Activated CD8-positive, alpha-beta T cell treated with anti-CD3 and anti-CD28 coated beads for 36 hours (primary cell): ENCODE results near the gene SEZ6L. TPM values are rescaled to one million over a fixed set of nuclear protein-coding genes. Genes with fewer than 3 reads are reported as not detected.

Source experiments
- ATAC-seq: fragments of 200-7000 bp; cut with Tn5 transposase; one replicate; pipeline ENCODE4 v1.10.0; 2021; ENCODE audit warnings: mild to moderate bottlenecking, moderate library complexity
- CTCF ChIA-PET: fragments of 350-600 bp; sonication (Branson Sonifier 250); formaldehyde crosslinking; loops from one replicate; lab custom pipeline; 2021; ENCODE audit warnings: antibody characterized with exemption; lab: Charles Lee
- POLR2A ChIA-PET: fragments of 350-600 bp; sonication (Branson Sonifier 250); formaldehyde crosslinking; loops from one replicate; lab custom pipeline; 2021; ENCODE audit warnings: antibody characterized with exemption; lab: Charles Lee
- DNase-seq: peaks from one replicate; pipeline ENCODE4 v3.0.0-alpha.2; 2020
- H3K27ac Mint-ChIP-seq: one replicate; pipeline ENCODE4 v1.8.0; 2021; ENCODE audit warnings: mild to moderate bottlenecking, mixed read lengths
- H3K27me3 Mint-ChIP-seq: one replicate; pipeline ENCODE4 v1.8.0; 2021; ENCODE audit warnings: mixed read lengths
- H3K36me3 Mint-ChIP-seq: one replicate; pipeline ENCODE4 v1.8.0; 2021; ENCODE audit warnings: low read depth, mixed read lengths
- H3K4me1 Mint-ChIP-seq: one replicate; pipeline ENCODE4 v1.8.0; 2021; ENCODE audit warnings: low read depth, mixed read lengths
- H3K4me3 Mint-ChIP-seq: one replicate; pipeline ENCODE4 v1.8.0; 2021; ENCODE audit warnings: mild to moderate bottlenecking, moderate library complexity, mixed read lengths
- H3K9me3 Mint-ChIP-seq: one replicate; pipeline ENCODE4 v1.8.0; 2021; ENCODE audit warnings: mixed read lengths
- intact Hi-C: fragments of 100-400 bp; cut with micrococcal nuclease; formaldehyde crosslinking; loops from one replicate; pipeline ENCODE4 v1.10.0; 2022
- total RNA-seq, 2 experiments: library from RNA; stranded (reverse); gene quantifications; one replicate each; pipeline ENCODE4 v1.2.3, GENCODE V29; 2021
- TF ChIP-seq, protein P1 (sequence below): fragments of 200-600 bp; IDR thresholded peaks from one replicate; pipeline ENCODE4 v1.8.0; 2022; ENCODE audit warnings: antibody characterized with exemption, mild to moderate bottlenecking

The SEZ6L gene
- total RNA-seq, 2 experiments from 2014 or later: not detected

DNA sequence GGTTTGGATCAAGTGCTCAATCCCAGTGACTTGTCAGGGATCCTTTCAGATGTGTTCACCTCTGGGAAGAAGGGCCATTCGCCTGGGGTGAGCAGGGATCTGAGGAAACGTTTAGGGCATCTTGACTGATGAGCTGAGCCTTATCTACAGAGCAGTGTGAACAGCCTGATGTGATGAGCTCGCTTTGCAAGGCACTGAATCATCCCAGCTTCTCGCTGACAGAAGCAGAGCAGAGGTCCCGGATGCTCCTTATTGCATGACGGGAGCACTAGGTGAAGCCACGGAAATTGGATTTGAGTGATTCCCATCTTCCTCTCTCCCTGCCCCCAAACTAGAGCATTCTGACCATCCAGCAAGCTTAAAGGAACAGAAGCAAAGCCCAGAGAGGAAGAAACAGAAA, 46.5 kb downstream of the SEZ6L start:
- POLR2A ChIA-PET: no interaction called here
- TF ChIP-seq, protein P1, sequence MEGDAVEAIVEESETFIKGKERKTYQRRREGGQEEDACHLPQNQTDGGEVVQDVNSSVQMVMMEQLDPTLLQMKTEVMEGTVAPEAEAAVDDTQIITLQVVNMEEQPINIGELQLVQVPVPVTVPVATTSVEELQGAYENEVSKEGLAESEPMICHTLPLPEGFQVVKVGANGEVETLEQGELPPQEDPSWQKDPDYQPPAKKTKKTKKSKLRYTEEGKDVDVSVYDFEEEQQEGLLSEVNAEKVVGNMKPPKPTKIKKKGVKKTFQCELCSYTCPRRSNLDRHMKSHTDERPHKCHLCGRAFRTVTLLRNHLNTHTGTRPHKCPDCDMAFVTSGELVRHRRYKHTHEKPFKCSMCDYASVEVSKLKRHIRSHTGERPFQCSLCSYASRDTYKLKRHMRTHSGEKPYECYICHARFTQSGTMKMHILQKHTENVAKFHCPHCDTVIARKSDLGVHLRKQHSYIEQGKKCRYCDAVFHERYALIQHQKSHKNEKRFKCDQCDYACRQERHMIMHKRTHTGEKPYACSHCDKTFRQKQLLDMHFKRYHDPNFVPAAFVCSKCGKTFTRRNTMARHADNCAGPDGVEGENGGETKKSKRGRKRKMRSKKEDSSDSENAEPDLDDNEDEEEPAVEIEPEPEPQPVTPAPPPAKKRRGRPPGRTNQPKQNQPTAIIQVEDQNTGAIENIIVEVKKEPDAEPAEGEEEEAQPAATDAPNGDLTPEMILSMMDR: no peak
- H3K36me3 Mint-ChIP-seq: no peaks in the 10 kb centered on the region
- intact Hi-C loops: no loop called here
- H3K9me3 Mint-ChIP-seq: no peaks in the 10 kb centered on the region
- no peak overlapping the region for H3K4me3 Mint-ChIP-seq
- CTCF ChIA-PET: no interaction called here
- H3K27me3 Mint-ChIP-seq: peaks cover 12% of the 10 kb centered on the region
- ATAC-seq (no peak), DNase-seq (no peak)
- no peak overlapping the region for H3K27ac Mint-ChIP-seq
- no peaks in the 10 kb centered on the region for H3K4me1 Mint-ChIP-seq

DNA sequence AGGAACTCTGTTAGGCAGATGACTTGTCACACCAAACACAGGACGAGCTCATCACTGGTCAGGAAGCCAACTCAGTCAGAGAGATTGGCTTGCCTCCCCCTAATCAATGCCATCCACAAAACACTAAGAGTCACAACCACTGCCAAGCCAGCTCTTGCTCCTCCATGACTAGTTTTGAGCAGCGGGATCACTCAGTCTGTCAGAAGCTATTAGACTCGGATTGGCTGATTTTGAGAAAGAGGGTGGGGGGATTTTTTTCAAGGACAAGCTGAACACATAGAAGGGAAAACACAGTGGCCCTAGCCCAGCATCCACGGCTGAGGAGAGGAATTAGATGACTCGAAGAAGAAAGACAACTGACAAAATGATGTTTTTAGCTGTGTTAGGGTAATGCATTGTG, 55.9 kb downstream of the SEZ6L start:
- H3K4me1 Mint-ChIP-seq: no peaks in the 10 kb centered on the region
- intact Hi-C loops: loop anchor here (10.0 kb wide), 1 partner anchor 50 kb away; no protein-coding TSS in a partner anchor
- no peaks in the 10 kb centered on the region for H3K27me3 Mint-ChIP-seq
- no peak for ATAC-seq
- no peak for DNase-seq
- no peaks in the 10 kb centered on the region for H3K9me3 Mint-ChIP-seq
- H3K36me3 Mint-ChIP-seq: no peaks in the 10 kb centered on the region
- TF ChIP-seq, protein P1: no peak
- CTCF ChIA-PET: interaction anchor here (1.2 kb wide), 1 partner anchor 106 kb away, joined by 3 read pairs; no protein-coding TSS in a partner anchor
- H3K27ac Mint-ChIP-seq: no peak overlapping the region
- POLR2A ChIA-PET: no interaction called here
- no peak overlapping the region for H3K4me3 Mint-ChIP-seq

DNA sequence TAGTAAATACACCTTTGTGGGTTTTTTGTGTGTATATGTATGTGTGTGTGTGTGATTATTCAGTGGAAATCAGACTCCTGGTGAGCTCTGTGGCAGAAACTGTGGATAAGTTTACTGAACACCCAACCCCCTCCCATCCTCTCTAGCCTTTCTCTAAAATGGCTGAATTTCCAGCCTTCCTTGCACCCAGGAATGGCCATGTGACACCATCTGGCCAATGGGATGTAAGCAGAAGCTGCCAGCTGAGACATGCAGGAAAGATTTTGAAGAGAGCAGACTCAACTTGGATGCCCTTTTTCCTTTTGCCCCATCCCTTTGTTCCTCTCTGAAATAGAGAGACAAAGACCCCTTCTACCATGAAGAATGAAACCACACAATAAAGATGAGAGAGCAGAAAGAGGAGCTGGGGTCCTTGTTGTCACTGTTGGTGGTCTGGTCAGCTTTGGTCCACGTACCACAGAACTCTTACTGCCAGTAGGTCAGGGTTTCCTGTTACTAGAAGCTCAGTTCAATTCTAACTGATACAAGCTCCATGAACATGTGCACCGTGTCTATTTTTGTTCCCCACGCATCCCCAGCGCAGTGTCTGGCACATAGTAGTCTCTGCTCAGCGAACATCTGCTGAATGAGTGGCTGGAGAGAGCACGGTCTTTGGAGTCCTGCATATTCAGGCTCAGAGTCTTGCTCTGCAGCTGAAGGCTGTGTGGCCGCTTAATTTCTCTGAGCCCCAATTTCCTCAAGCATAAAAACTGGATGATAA, 57.5 kb downstream of the SEZ6L start:
- no peaks in the 10 kb centered on the region for H3K9me3 Mint-ChIP-seq
- H3K36me3 Mint-ChIP-seq: no peaks in the 10 kb centered on the region
- CTCF ChIA-PET: interaction anchor here (1.1 kb wide), 1 partner anchor 235 kb away, joined by 3 read pairs; no protein-coding TSS in a partner anchor
- no peak overlapping the region for H3K4me3 Mint-ChIP-seq
- DNase-seq: no peak
- ATAC-seq: no peak
- intact Hi-C loops: loop anchor here (10.0 kb wide), 1 partner anchor 52 kb away; no protein-coding TSS in a partner anchor
- TF ChIP-seq, protein P1: no peak
- POLR2A ChIA-PET: interaction anchor here (0.7 kb wide), 1 partner anchor 55 kb away, joined by 3 read pairs; no protein-coding TSS in a partner anchor
- H3K4me1 Mint-ChIP-seq: no peaks in the 10 kb centered on the region
- no peaks in the 10 kb centered on the region for H3K27me3 Mint-ChIP-seq
- no peak overlapping the region for H3K27ac Mint-ChIP-seq

DNA sequence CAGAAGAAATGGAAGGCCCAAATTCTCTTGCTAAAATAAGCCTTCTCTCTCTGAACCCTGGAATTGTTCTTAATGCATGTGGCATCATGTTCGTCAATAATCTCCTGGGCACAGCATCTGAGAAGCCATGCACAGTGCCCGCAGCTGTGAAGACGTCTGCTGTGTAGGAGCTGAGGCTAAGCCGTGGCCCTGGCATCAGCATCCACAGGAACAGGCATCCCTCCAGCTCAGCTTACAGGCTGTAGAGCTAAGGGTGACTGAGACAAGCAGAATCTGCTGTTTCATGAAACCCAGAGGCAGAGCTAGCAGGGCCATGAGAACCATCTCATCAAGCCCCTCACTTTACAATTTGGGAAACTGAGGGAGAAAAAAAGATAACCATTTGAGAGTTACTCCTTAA, 60.6 kb downstream of the SEZ6L start:
- H3K4me3 Mint-ChIP-seq: no peak overlapping the region
- POLR2A ChIA-PET: no interaction called here
- peaks cover 3% of the 10 kb centered on the region for H3K27me3 Mint-ChIP-seq
- H3K9me3 Mint-ChIP-seq: no peaks in the 10 kb centered on the region
- no peak for DNase-seq
- no peaks in the 10 kb centered on the region for H3K36me3 Mint-ChIP-seq
- TF ChIP-seq, protein P1: no peak
- no peak overlapping the region for H3K27ac Mint-ChIP-seq
- no peak for ATAC-seq
- intact Hi-C loops: loop anchor here (10.0 kb wide), 1 partner anchor 55 kb away; no protein-coding TSS in a partner anchor
- H3K4me1 Mint-ChIP-seq: no peaks in the 10 kb centered on the region
- CTCF ChIA-PET: no interaction called here

DNA sequence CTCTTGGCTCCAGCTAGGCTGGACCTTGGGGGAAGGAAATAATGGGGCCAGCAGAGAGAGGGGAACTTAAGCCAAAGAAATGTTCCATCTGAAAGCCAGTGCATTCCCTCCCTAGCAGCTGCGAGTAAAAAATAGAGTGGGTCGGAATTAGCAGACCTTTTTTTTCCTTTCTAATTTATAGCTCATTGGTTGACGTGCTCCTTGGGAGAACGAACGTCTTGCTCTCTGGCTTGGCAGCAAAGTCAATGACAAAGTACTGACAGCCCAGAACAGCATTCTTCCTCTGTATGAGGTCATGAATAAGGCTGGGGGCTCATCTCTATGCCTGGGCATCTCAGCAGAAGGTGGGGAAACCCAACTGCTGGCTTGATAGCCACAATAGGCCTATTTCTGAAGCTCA, 65.0 kb downstream of the SEZ6L start:
- no peak overlapping the region for H3K27ac Mint-ChIP-seq
- peaks cover 1% of the 10 kb centered on the region for H3K4me1 Mint-ChIP-seq
- no peaks in the 10 kb centered on the region for H3K36me3 Mint-ChIP-seq
- no peaks in the 10 kb centered on the region for H3K9me3 Mint-ChIP-seq
- intact Hi-C loops: no loop called here
- H3K27me3 Mint-ChIP-seq: peaks cover 3% of the 10 kb centered on the region
- no peak for DNase-seq
- TF ChIP-seq, protein P1: no peak
- POLR2A ChIA-PET: no interaction called here
- H3K4me3 Mint-ChIP-seq: no peak overlapping the region
- ATAC-seq: no peak
- CTCF ChIA-PET: interaction anchor here (0.6 kb wide), 1 partner anchor 11 kb away, joined by 3 read pairs; no protein-coding TSS in a partner anchor
